Vagina (tissue), 2 donors: ENCODE results near the gene SELENON. TPM values are rescaled to one million over a fixed set of nuclear protein-coding genes. Genes with fewer than 3 reads are reported as not detected.

Experiments
- DNase-seq, 2 donors: peaks; one replicate each; pipeline ENCODE4 v3.0.0-alpha.2; 2017; ENCODE audit errors: extremely low spot score in 2 of 2
- H3K27ac ChIP-seq: fragments of 200-600 bp; sonication (generic); one replicate; pipeline ENCODE4 v1.5.1; 2019
- H3K27me3 ChIP-seq: fragments of 200-600 bp; sonication (generic); one replicate; pipeline ENCODE4 v1.5.1; 2019
- H3K36me3 ChIP-seq, 2 donors: fragments of 200-600 bp; sonication (generic); one replicate each; pipeline ENCODE4 v1.5.1; 2017 to 2019
- H3K4me1 ChIP-seq: fragments of 200-600 bp; sonication (generic); one replicate; pipeline ENCODE4 v1.5.1; 2019
- H3K4me3 ChIP-seq, 2 donors: fragments of 200-600 bp; sonication (generic); 1 replicate in 1 of 2; 2 replicates in 1 of 2; pipeline ENCODE4 v1.5.1; 2016 to 2019
- H3K9me3 ChIP-seq: fragments of 200-600 bp; sonication (generic); one replicate; pipeline ENCODE4 v1.5.1; 2019
- POLR2A ChIP-seq, 2 donors: fragments of 450-650 bp; IDR thresholded peaks; one replicate each; pipeline ENCODE4 v1.6.1; 2017; ENCODE audit warnings: antibody characterized with exemption in 2 of 2, mild to moderate bottlenecking in 2 of 2, moderate library complexity in 2 of 2
- POLR2AphosphoS5 ChIP-seq, 2 donors: sonication (generic); formaldehyde crosslinking; IDR thresholded peaks; one replicate each; pipeline ENCODE4 v1.9.0; 2017; ENCODE audit warnings: antibody characterized with exemption in 2 of 2, mild to moderate bottlenecking in 2 of 2, low read depth in 1 of 2; ENCODE audit not compliant: insufficient read depth in 1 of 2
- intact Hi-C: fragments of 100-400 bp; cut with DNase I; formaldehyde crosslinking; loops from one replicate; pipeline ENCODE4 v1.15.1; 2023
- total RNA-seq: library from RNA; depleted of rRNA; stranded (reverse); fragments of >200 nt; gene quantifications from one replicate; pipeline ENCODE4 v1.2.3, GENCODE V29; 2016
- TF ChIP-seq, protein P1 (sequence below), 3 experiments: fragments of 450-650 bp in 2 of 3; fragments of 200-600 bp in 1 of 3; sonication (generic) in 1 of 3; IDR thresholded peaks; one replicate each; pipeline ENCODE4 v1.5.1; 2017 to 2019; ENCODE audit warnings: antibody characterized with exemption in 3 of 3, mild to moderate bottlenecking in 2 of 3, moderate library complexity in 2 of 3

The SELENON gene
- total RNA-seq, 1 donor from 2014 or later: 39.0 TPM

- H3K4me1 ChIP-seq: peaks cover 18% of the 10 kb centered on the region
- DNase-seq: no peak
- no peaks in the 10 kb centered on the region for H3K9me3 ChIP-seq
- H3K4me3 ChIP-seq: no peak overlapping the region
- intact Hi-C loops: no loop called here
- H3K27me3 ChIP-seq: no peaks in the 10 kb centered on the region
- H3K36me3 ChIP-seq: no peaks in the 10 kb centered on the region
- H3K27ac ChIP-seq: no peak overlapping the region
- no peak for TF ChIP-seq POLR2AphosphoS5 (IDR thresholded peaks at IDR 0.05; ENCODE audit: insufficient read depth in 1 of 2, low read depth in 1 of 2)
- no peak for TF ChIP-seq POLR2A (IDR thresholded peaks at IDR 0.05)
Measured at GRCh38 chr1:25760871-25761270, 39.1 kb upstream of the SELENON start.

- Histone ChIP-seq H3K4me3 (no peak overlapping the region), H3K27me3 (no peaks in the 10 kb centered on the region), H3K27ac (no peak overlapping the region), H3K4me1 (peaks cover 26% of the 10 kb centered on the region), H3K9me3 (no peaks in the 10 kb centered on the region), H3K36me3 (no peaks in the 10 kb centered on the region)
- no peak for DNase-seq
- intact Hi-C loops: no loop called here
- TF ChIP-seq, protein P1, sequence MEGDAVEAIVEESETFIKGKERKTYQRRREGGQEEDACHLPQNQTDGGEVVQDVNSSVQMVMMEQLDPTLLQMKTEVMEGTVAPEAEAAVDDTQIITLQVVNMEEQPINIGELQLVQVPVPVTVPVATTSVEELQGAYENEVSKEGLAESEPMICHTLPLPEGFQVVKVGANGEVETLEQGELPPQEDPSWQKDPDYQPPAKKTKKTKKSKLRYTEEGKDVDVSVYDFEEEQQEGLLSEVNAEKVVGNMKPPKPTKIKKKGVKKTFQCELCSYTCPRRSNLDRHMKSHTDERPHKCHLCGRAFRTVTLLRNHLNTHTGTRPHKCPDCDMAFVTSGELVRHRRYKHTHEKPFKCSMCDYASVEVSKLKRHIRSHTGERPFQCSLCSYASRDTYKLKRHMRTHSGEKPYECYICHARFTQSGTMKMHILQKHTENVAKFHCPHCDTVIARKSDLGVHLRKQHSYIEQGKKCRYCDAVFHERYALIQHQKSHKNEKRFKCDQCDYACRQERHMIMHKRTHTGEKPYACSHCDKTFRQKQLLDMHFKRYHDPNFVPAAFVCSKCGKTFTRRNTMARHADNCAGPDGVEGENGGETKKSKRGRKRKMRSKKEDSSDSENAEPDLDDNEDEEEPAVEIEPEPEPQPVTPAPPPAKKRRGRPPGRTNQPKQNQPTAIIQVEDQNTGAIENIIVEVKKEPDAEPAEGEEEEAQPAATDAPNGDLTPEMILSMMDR (IDR thresholded peaks at IDR 0.05): no peak
- no peak for TF ChIP-seq POLR2AphosphoS5 (IDR thresholded peaks at IDR 0.05; ENCODE audit: insufficient read depth in 1 of 2, low read depth in 1 of 2)
- no peak for TF ChIP-seq POLR2A (IDR thresholded peaks at IDR 0.05)
Measured at GRCh38 chr1:25763493-25763892, 36.5 kb upstream of the SELENON start.

DNA sequence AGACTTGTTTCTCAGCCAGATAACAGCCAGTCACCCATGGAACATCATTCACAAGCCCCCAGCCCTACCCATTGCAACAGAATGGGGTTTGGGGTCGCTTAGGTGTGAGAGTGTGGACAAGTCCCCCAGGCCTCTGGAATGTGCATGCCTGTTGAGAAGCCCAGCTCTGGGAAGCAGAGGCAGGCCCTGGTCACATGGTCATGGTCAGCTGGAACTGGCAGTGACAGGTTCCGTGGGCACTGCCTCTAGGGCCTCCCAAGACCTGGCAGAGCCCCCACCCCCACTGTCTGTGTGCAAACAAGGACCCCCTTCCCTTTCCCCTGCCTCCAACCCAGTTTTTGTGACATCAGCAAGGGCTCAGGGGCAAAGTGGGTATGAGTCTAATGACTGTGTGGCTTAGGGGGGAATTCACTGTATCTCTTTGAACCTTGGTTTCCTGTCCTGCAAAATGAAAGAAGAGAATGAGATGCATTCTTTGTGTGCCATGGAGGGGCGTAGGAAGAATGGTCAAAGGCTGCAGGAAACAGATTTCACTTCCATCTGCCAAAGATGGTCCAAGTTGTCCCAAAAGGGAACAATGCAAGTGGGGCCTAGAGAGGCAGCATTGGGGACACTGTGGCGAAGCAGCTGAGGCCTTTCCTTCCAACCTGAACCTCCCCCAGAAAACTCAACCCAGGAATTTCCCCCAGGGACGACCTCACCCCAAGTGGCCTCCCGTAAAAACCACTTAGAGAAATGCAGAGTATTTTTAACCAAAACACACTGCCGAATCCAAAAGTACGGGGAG is 34.7 kb upstream of the SELENON start:
- H3K27ac ChIP-seq: peak overlapping the region; percentile 65

GRCh38 chr1:25765923-25766589 is 33.9 kb upstream of the SELENON start:
- Histone ChIP-seq H3K9me3 (no peaks in the 10 kb centered on the region), H3K36me3 (no peaks in the 10 kb centered on the region), H3K27me3 (no peaks in the 10 kb centered on the region), H3K4me3 (no peak overlapping the region), H3K4me1 (peaks cover 34% of the 10 kb centered on the region), H3K27ac (peak overlapping the region; percentile 65)
- TF ChIP-seq POLR2A (IDR thresholded peaks at IDR 0.05) (no peak), POLR2AphosphoS5 (IDR thresholded peaks at IDR 0.05; ENCODE audit: insufficient read depth in 1 of 2, low read depth in 1 of 2) (no peak)
- TF ChIP-seq, protein P1 (IDR thresholded peaks at IDR 0.05): no peak
- intact Hi-C loops: no loop called here
- no peak for DNase-seq

More for the DNA sequence above, 34.7 kb upstream of the SELENON start:
- Histone ChIP-seq H3K27me3 (no peaks in the 10 kb centered on the region), H3K36me3 (no peaks in the 10 kb centered on the region), H3K9me3 (no peaks in the 10 kb centered on the region), H3K4me1 (peaks cover 26% of the 10 kb centered on the region), H3K4me3 (no peak overlapping the region)
- TF ChIP-seq, protein P1 (IDR thresholded peaks at IDR 0.05): no peak
- TF ChIP-seq POLR2A (IDR thresholded peaks at IDR 0.05) (no peak), POLR2AphosphoS5 (IDR thresholded peaks at IDR 0.05; ENCODE audit: insufficient read depth in 1 of 2, low read depth in 1 of 2) (no peak)
- DNase-seq: no peak
- intact Hi-C loops: no loop called here

DNA sequence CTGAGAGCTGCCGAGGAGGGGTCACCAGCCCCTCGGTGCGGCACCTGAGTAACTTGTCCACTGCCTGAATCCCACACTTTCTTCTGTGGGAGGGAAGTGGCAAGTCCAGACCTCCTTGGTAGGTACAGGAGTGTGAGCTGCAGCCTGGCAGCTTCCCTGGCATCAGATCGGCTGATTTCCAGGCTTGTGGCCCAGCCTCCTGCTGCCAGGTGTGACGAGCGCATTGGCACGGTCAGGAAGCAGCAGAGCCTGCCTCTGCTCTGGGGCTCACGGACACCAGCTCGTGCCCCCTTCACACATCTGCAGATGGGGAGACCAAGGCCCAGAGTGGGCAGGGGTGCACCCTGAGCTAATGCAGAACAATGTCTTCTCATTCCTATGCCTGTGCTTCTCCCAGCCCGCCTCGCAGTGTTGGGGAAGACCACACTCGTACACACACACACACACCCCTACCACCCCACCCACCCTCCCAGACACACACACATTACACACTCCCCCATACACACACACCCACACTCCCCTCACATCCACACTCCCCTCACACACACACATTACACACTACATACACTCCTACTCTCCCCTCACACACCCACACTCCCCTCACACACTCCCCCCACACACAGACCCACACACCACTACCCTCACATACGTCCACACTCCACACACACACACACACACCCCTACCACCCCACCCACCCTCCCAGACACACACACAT is 33.1 kb upstream of the SELENON start:
- H3K36me3 ChIP-seq: no peaks in the 10 kb centered on the region
- DNase-seq: no peak
- intact Hi-C loops: no loop called here
- no peak overlapping the region for H3K4me3 ChIP-seq
- no peaks in the 10 kb centered on the region for H3K9me3 ChIP-seq
- peak overlapping the region; percentile 65 for H3K27ac ChIP-seq
- peaks cover 40% of the 10 kb centered on the region for H3K4me1 ChIP-seq
- H3K27me3 ChIP-seq: no peaks in the 10 kb centered on the region
- TF ChIP-seq POLR2AphosphoS5 (IDR thresholded peaks at IDR 0.05; ENCODE audit: insufficient read depth in 1 of 2, low read depth in 1 of 2) (no peak), POLR2A (IDR thresholded peaks at IDR 0.05) (no peak)
- TF ChIP-seq, protein P1 (IDR thresholded peaks at IDR 0.05): no peak
